ENCODE measurements around the gene PPP2R3B. TPM values are rescaled to one million over a fixed set of nuclear protein-coding genes. Genes with fewer than 3 reads are reported as not detected.
"Not testable (repeated sequence)": the region's sequence is repeated elsewhere in the genome, so short reads cannot be mapped to it uniquely, and the experiment has no call there.

PPP2R3B gene
- total RNA-seq, 1 experiment from 2014 or later: 21.5 TPM

DNA sequence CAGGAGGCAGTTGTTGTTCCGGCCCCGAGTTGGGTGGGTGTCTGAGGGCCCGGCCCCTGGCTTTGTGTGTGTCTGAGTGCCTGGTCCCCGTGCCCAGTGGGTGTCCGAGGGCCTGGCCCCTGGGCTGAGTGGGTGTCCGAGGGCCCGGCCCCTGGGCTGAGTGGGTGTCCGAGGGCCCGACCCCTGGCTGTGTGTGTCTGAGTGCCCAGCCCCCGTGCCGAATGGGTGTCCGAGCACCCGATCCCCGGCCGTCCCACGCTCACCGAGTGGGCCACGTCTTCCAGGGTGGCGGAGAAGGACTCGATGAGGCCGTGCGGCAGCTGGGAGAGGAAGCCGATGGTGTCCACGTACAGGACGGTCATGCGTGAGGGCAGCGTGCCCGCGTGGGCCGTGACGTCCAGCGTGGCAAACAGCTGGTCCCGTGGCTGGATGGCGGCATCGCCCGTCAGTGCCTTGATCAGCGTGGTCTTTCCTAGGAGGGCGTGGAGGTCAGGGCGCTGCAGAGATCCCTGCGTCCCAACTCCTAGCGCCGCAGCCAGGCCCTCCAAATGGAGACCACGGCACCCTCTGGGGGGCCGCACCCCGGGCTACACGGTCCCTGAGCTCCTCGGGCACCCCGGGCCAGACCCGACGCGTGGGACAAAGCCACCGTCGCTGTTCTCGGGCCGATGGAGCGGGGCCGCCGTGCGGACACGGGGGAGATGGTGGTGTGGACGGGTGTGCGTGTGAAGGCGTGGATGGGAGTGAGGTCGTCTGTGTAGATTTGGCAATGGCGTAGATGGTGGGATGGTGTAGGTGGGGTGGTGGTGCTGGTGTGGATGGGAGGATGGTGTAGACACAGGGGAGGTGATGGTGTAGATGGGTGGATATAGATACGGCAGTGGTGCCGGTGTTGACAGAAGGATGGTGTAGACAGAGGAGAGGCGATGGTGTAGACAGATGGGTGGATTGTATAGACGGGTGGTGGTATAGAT is 75.3 kb downstream of the PPP2R3B start:
- Histone ChIP-seq H3K36me3 (peaks cover 20% of the 10 kb centered on the region), H3K9me3 (no peaks in the 10 kb centered on the region), H3K4me3 (no peak overlapping the region), H3K27me3 (no peaks in the 10 kb centered on the region)
- DNase-seq: no peak

DNA sequence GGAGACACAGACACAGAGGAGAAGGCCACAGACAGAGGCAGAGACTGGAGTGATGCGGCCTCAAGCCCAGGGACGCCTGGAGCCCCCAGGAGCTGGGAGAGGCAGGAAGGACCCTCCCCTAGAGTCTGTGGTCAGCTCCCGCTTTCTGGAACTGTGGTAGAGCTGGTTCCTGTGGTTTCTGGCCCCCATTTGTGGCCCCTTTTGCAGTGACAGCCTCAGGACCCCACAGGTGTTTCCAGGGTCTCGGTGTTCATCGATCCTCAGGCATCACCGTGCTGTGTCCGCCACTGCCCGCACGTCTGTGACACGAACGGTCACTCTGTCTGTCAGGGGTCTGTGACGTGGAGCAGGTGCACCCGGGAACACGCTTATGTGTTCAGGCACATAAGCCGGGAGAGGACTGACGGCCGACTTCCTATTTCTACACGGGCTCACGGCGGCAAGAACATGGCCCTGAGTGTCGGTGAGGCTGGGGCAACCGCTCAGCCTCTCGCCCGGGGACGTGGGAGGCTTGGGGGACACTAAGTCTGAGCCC is 76.0 kb downstream of the PPP2R3B start:
- peaks cover 21% of the 10 kb centered on the region for H3K36me3 ChIP-seq
- H3K4me3 ChIP-seq: no peak overlapping the region
- H3K9me3 ChIP-seq: no peaks in the 10 kb centered on the region
- H3K27me3 ChIP-seq: no peaks in the 10 kb centered on the region
- no peak for DNase-seq

DNA sequence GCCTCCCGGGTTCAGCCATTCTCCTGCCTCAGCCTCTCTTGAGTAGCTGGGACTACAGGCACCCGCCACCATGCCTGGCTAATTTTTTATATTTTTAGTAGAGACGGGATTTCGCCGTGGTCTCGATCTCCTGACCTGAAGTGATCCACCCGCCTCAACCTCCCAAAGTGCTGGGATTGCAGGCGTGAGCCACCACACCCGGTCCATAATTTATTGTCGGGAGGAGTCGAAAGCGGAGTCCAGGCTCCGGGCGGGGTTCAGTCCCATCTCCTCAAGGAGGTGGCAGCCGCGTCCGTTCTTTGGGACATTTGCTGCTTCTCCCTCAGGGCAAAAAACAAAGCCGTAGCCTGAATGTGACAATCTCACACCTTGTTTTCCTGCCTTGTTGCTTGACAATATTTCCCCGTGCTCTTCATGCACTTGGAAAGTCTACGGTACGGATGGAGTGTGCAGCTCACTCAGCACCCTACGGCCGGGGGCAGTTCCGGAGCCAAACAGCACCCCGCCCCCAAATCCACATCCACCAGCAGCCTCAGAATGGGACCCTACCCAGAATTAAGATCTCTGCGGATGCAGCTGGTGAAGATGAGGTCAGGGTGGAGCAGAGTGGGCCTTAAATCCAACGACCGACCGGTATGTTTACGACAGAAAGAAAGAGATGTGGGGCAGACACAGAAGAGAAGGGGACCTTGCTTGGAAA is 77.7 kb downstream of the PPP2R3B start:
- no peaks in the 10 kb centered on the region for H3K9me3 ChIP-seq
- no peak for DNase-seq
- H3K27me3 ChIP-seq: no peaks in the 10 kb centered on the region
- no peak overlapping the region for H3K4me3 ChIP-seq
- peaks cover 21% of the 10 kb centered on the region for H3K36me3 ChIP-seq

DNA sequence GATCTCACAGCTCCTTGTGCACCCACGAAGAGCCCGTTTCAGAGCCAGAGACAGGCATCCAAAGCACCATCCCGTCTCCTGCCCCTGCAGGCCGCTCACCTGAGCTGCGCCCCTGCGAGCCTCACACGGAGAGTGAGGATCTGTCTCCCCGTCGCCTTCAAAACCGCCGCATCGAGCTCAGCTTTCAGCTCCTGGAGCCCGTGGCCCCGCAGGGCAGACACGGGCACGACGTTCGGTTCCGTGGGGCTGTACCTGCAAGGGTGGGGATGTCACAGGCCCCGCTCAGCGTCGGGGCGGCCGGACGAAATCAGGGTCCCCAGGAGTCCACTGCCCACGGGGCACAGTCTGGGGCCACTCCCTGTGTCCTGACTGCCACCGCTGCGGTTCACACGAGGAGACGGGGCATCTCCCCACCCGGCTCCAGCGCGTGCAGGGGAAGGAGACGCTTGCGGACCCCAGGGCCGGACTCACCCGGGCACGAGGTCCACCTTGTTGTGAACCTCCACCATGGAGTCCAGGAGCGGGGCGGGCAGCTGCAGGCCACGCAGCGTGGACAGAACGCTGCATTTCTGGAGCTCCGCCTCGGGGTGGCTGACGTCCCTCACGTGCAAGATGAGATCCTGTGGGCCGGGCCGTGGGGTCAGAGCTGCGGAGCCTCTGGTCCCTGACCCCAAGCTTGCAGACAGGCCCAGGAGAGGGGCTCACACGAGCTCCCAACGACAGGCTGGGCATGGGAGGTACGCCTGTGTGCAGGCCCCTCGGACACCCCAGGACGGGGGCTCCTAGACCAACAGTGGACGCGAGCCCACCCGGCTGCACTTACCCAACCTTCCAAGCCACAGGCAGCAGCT is 79.2 kb downstream of the PPP2R3B start:
- DNase-seq: no peak

DNA sequence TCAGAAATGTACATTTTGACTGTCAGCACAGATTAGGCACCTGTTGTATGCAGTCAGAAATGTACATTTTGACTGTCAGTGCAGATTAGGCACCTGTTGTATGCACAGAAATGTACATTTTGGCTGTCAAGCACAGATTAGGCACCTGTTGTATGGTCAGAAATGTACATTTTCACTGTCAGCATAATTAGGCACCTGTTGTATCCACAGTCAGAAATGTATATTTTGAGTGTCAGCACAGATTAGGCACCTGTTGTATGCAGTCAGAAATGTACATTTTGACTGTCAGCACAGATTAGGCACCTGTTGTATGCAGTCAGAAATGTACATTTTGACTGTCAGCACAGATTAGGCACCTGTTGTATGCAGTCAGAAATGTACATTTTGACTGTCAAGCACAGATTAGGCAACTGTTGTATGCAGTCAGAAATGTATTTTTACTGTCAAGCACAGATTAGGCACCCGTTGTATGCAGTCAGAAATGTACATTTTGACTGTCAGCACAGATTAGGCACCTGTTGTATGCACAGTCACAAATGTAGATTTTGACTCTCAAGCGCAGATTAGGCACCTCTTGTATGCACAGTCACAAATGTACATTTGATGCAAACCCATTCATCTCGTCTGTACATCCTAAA is 80.0 kb downstream of the PPP2R3B start:
- peaks cover 24% of the 10 kb centered on the region for H3K36me3 ChIP-seq
- H3K27me3 ChIP-seq, H3K9me3 ChIP-seq, DNase-seq, H3K4me3 ChIP-seq: not testable (repeated sequence)

More for the DNA sequence above, 79.2 kb downstream of the PPP2R3B start:
- Histone ChIP-seq H3K27me3 (no peaks in the 10 kb centered on the region), H3K9me3 (no peaks in the 10 kb centered on the region), H3K4me3 (no peak overlapping the region), H3K36me3 (peaks cover 28% of the 10 kb centered on the region)

DNA sequence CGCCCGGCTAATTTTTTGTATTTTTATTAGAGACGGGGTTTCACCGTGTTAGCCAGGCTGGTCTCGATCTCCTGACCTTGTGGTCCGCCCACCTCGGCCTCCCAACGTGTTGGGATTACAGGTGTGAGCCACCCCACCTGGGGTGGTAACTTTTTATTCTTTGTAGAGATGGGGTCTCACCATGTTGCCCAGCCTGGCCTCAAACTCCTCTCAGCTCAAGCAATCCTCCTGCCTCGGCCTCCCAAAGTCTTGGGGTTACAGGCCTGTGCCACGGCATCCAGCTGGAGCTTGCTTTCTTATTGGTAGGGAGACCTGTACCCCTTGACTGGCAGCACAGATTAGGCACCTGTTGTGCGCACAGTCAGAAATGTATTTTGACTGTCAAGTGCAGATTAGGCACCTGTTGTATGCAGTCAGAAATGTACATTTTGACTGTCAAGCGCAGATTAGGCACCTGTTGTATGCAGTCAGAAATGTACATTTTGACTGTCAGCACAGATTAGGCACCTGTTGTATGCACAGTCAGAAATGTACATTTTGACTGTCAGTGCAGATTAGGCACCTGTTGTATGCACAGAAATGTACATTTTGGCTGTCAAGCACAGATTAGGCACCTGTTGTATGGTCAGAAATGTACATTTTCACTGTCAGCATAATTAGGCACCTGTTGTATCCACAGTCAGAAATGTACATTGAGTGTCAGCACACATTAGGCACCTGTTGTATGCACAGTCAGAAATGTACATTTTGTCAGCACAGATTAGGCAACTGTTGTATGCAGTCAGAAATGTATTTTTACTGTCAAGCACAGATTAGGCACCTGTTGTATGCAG is 80.7 kb downstream of the PPP2R3B start:
- not testable (repeated sequence) for DNase-seq, H3K4me3 ChIP-seq, H3K27me3 ChIP-seq, H3K9me3 ChIP-seq
- H3K36me3 ChIP-seq: peaks cover 24% of the 10 kb centered on the region

DNA sequence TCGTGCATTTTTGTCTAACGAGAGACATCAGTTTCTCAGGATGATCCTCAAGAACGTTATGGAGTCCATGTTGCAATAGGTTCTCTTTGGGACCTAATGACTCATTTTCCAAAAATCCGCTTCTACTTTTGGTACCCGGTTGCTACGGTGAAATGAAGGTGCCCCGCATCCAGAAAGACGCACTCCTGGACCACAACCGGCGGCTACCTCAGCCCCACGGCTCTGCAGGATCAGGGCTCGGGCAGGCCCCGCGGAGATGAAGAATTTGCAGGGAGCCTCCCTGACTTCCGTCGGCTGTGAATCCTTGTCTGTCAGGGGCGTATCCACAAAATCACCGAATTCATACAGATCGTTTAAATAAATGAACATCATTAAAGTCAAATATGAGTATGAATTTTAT is 83.7 kb downstream of the PPP2R3B start:
- no peaks in the 10 kb centered on the region for H3K27me3 ChIP-seq
- no peak overlapping the region for H3K4me3 ChIP-seq
- DNase-seq: no peak
- H3K9me3 ChIP-seq: no peaks in the 10 kb centered on the region
- peaks cover 28% of the 10 kb centered on the region for H3K36me3 ChIP-seq

DNA sequence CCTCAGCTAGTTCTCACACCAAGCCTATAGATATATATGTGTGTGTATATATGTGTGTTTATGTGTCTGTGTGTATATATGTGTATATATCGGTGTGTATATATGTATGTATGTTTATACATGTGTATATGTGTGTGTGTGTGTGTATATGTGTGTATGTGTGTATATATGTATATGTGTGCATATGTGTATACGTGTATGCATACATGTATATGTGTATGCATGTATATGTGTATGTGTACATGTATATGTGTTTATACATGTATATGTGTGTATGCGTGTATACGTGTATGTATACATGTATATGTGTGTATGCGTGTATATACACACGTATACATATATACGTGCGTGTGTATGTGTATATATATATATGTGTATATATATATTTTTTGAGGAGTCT is 86.4 kb downstream of the PPP2R3B start:
- Histone ChIP-seq H3K4me3 (no peak overlapping the region), H3K27me3 (no peaks in the 10 kb centered on the region), H3K36me3 (peaks cover 17% of the 10 kb centered on the region), H3K9me3 (no peaks in the 10 kb centered on the region)
- no peak for DNase-seq

DNA sequence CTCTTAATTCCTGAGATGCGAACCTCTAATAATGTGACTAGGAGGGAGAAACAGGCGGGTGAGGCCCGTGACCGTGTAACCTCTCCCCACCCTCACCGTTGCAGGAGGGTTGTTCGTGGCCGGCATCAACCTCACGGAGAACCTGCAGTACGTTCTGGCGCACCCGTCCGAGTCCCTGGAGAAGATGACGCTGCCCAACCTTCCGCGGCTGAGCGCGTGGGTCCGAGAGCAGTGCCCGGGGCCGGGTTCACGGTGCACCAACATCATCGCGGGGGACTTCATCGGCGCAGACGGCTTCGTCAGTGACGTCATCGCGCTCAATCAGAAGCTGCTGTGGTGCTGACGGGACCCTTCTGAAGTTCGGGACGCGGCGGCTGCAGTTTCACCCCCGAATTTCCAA is 87.7 kb downstream of the PPP2R3B start:
- Histone ChIP-seq H3K4me3 (no peak overlapping the region), H3K36me3 (peaks cover 17% of the 10 kb centered on the region)

DNA sequence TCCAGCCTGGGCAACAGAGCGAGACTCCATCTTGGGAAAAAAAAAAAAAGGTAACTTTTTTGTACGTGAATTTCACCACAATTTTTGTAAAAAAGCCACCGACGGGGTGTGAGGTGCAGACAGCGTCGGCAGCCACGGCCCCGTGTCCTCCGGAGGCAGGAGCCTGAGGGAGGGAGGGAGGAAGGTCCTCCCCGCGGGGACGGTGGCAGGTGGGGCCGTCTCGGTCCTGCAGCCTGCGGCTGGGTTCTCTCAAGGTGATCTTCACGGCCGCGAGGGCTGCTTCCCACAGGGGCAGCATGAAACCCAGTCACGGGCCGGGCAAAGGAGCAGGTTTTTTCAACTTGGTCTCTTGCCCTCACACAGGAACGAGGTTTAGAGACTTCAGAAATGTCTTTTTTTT is 91.6 kb downstream of the PPP2R3B start:
- Histone ChIP-seq H3K27me3 (no peaks in the 10 kb centered on the region), H3K4me3 (no peak overlapping the region), H3K9me3 (no peaks in the 10 kb centered on the region), H3K36me3 (peaks cover 11% of the 10 kb centered on the region)
- no peak for DNase-seq

More for the DNA sequence above, 87.7 kb downstream of the PPP2R3B start:
- Histone ChIP-seq H3K27me3 (no peaks in the 10 kb centered on the region), H3K9me3 (no peaks in the 10 kb centered on the region)
- DNase-seq: no peak

DNA sequence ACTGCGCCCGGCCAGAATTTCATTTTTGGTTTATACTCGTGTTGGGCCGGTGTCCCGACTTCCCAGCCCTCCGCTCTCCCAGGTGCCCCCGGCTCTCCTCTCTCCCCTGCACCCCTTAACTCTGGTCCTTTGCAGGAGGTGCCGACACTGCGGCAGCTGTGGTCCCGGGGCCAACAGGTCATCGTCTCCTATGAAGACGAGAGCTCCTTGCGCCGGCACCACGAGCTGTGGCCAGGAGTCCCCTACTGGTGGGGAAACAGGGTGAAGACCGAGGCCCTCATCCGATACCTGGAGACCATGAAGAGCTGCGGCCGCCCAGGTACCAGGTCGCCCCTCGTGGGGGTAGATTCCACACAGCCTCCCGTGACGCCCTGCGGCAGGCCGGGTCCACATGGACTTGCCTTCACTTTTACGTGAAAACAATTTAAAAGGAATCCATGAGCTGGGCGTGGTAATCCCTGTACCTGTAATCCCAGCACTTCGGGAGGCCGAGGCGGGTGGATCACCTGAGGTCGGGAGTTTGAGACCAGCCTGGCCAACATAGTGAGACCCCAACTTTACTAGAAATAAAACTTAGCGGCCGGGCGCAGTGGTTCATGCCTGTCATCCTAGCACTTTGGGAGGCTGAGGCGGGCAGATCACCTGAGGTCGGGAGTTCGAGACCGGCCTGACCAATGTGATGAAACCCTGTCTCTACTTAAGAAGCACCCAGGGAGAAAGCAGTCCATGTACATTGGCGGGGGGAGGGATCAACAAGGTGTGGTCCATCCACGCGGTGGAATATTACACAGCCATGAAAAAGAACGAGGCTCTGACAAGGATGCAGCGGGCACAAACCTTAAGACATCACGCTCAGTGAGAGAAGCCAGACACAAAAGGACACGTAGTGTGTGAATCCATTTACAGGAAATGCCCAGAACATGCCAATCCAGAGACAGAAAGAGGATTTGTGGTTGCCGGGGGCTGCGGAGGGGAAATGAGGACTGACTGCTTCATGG is 93.5 kb downstream of the PPP2R3B start:
- no peak overlapping the region for H3K4me3 ChIP-seq
- no peaks in the 10 kb centered on the region for H3K27me3 ChIP-seq
- no peak for DNase-seq
- no peaks in the 10 kb centered on the region for H3K9me3 ChIP-seq
- H3K36me3 ChIP-seq: peaks cover 11% of the 10 kb centered on the region

DNA sequence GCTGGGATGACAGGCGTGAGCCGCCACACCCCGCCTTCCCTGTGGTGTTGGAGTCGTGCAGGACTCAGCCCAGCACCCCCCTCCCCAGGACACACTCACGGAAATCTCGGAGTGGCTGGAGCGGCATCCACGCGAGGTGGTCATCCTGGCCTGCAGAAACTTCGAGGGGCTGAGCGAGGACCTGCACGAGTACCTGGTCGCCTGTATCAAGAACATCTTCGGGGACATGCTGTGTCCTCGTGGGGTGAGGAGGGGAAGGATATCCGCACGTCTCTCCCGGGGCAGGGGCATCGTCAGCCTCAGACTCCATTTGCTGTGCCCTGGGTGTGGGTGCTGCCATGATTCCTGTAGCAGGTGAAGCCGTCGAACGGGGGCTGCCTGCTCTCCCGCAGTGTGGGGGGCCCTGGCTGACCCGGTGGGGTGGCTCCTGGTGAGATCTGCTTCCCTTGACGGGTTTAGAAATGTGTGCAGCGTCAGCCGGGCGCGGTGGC is 95.3 kb downstream of the PPP2R3B start:
- H3K9me3 ChIP-seq: no peaks in the 10 kb centered on the region
- DNase-seq: no peak
- H3K27me3 ChIP-seq: no peaks in the 10 kb centered on the region
- H3K4me3 ChIP-seq: no peak overlapping the region
- peaks cover 11% of the 10 kb centered on the region for H3K36me3 ChIP-seq

DNA sequence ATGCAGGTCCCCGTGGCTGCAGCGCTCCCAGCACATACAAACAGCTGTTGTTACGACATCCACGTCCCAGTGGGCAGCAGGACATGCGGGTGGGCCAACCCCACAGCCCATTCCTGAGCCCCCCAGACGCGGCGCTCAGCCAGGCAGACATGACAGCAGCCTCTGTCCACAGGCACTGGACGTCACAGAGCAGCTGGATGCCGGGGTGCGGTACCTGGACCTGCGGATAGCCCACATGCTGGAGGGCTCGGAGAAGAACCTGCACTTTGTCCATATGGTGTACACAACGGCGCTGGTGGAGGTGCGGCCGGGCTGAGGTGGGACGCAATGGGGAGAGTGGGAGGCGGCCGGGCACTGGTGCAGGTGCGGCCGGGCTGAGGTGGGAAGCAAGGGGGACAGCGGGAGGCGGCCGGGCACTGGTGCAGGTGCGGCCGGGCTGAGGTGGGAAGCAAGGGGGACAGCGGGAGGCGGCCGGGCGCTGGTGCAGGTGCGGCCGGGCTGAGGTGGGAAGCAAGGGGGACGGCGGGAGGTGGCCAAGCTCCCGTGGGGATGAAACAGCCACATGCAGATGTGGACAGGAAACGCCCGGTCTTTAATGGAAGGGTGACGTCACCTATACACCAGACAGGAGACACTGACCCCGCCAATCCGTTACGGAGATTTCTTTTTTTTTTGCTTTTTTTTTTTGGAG is 96.1 kb downstream of the PPP2R3B start:
- no peak for DNase-seq

DNA sequence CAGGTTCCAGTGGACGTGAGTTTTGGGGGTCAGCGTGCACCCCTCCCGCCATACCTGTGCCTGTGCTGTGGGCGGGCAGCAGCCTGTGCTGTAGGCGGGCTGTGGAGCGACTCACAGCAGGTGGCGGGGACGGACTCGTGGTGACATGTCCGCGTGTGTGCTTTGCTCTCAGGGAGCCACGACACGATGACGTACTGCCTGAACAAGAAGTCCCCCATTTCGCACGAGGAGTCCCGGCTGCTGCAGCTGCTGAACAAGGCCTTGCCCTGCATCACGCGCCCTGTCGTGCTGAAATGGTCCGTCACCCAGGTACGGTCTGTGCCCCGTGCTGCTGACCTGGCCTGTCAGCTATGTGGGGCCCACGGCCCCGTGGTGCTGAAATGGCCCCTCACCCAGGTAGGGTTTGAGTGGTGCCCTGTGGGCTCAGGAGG is 98.1 kb downstream of the PPP2R3B start:
- H3K9me3 ChIP-seq: no peaks in the 10 kb centered on the region
- no peak for DNase-seq
- H3K36me3 ChIP-seq: peaks cover 14% of the 10 kb centered on the region
- H3K27me3 ChIP-seq: no peaks in the 10 kb centered on the region
- no peak overlapping the region for H3K4me3 ChIP-seq

More for the DNA sequence above, 96.1 kb downstream of the PPP2R3B start:
- Histone ChIP-seq H3K27me3 (no peaks in the 10 kb centered on the region), H3K4me3 (no peak overlapping the region), H3K9me3 (no peaks in the 10 kb centered on the region), H3K36me3 (peaks cover 11% of the 10 kb centered on the region)
